Measurements from ENCODE around the gene CCL23.
A peak's percentile ranks its signal among the peaks of the same experiment; 100 is the strongest.

DNA sequence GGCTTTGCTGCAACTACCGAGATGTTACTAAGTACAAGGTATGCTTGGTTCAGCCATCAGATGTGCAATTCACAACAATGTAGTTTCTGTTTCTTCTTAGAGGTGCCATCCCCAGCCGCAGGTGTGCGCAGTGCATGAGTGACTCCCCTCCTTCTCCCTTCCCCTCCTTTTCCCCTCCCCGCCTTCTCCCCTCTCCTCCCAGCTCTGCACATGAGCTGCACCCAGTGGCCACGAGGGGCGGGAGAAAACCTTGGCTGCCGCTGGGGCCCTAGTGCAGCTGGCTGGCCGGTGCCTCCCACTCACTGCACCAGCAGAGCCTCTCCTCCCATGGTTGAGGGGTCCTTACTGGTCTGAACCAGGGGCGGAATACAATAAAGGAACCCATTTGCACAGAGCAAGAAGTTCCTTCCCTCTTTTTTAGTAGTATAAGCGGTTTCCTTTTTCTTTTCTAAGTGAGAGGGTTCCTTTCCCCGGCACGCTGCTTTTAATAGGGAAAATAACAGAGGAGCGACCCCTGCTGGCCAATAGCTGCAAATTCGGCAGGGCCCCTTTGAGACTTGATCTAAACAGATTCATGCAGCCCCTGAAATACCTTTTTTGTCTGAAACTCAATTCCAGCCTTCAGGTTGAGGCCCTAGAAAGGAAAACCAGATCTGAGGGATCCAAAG is 8.6 kb downstream of the CCL23 start:
- TF ChIP-seq, protein P1, sequence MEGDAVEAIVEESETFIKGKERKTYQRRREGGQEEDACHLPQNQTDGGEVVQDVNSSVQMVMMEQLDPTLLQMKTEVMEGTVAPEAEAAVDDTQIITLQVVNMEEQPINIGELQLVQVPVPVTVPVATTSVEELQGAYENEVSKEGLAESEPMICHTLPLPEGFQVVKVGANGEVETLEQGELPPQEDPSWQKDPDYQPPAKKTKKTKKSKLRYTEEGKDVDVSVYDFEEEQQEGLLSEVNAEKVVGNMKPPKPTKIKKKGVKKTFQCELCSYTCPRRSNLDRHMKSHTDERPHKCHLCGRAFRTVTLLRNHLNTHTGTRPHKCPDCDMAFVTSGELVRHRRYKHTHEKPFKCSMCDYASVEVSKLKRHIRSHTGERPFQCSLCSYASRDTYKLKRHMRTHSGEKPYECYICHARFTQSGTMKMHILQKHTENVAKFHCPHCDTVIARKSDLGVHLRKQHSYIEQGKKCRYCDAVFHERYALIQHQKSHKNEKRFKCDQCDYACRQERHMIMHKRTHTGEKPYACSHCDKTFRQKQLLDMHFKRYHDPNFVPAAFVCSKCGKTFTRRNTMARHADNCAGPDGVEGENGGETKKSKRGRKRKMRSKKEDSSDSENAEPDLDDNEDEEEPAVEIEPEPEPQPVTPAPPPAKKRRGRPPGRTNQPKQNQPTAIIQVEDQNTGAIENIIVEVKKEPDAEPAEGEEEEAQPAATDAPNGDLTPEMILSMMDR (IDR thresholded peaks at IDR 0.05): peak; percentile 38 to 61 (median 40)
- TF ChIP-seq POLR2A (IDR thresholded peaks at IDR 0.05): no peak
